ENCODE data around the gene ARHGAP26.

ARHGAP26 gene

DNA sequence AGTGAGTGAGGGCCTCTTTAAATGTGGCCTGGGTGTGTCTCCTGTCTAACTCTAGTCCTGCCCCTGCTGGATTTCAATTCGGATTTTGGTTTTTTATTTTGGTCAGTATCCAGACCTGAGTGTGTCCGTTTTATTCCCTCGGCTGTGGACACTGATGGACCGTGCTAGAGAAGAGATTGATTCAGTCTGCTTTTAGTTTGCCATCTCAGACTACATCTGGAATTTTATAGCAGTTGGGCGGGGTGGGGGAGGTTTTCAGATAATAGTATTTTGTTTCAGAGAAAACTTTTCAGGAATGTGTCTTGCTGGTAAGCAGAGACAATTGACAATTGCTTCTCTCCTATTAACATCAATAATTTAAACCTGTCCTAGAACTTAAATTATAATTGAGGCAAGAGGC is 308.1 kb downstream of the ARHGAP26 start:
- H3K9me3 ChIP-seq (ENCODE audit: insufficient read depth, low read length) = no peaks in the 10 kb centered on the region
- H3K4me1 ChIP-seq (ENCODE audit: insufficient read depth, insufficient read length) = peaks cover 5% of the 10 kb centered on the region
- no peak for DNase-seq (ENCODE audit: low read depth, low spot score)
- TF ChIP-seq SUZ12 (IDR thresholded peaks at IDR 0.05; ENCODE audit: extremely low read depth, insufficient read depth, insufficient read length) (no peak), YY1 (IDR thresholded peaks at IDR 0.05; ENCODE audit: insufficient read depth, insufficient read length) (no peak), ZNF274 (IDR thresholded peaks at IDR 0.05; ENCODE audit: low read depth, low read length) (no peak)
- no peak overlapping the region for H3K4me3 ChIP-seq (ENCODE audit: insufficient read length, low read depth)
- no peaks in the 10 kb centered on the region for H3K36me3 ChIP-seq (ENCODE audit: insufficient read depth, insufficient read length, low read length)
- H3K27me3 ChIP-seq (ENCODE audit: insufficient read depth, insufficient read length) = no peaks in the 10 kb centered on the region
- no peak overlapping the region for H3K9ac ChIP-seq (ENCODE audit: insufficient read length, low read depth)

DNA sequence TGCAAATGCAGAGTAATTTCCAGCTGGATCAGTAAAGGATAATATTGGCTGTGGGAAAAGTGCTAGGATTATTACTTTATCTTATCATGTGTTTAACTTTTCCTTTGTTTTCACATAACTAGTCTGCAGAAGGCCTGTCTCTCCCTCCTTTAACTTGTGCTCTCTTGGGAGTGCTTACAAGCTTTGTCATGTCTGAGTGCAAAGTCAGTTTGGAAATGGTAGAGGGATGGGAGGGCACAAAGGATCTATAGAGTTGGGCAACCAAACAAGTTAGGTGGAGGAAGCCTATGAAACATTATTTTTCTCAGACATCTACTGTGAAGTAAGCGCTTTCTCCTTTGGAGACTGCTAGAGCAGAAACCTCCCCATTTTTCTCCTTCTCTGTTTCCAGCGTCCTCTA is 308.8 kb downstream of the ARHGAP26 start:
- Histone ChIP-seq H3K4me1 (ENCODE audit: insufficient read depth, insufficient read length) (peaks cover 5% of the 10 kb centered on the region), H3K9ac (ENCODE audit: insufficient read length, low read depth) (no peak overlapping the region), H3K27me3 (ENCODE audit: insufficient read depth, insufficient read length) (no peaks in the 10 kb centered on the region), H3K4me3 (ENCODE audit: insufficient read length, low read depth) (no peak overlapping the region), H3K36me3 (ENCODE audit: insufficient read depth, insufficient read length, low read length) (no peaks in the 10 kb centered on the region), H3K9me3 (ENCODE audit: insufficient read depth, low read length) (no peaks in the 10 kb centered on the region)
- no peak for TF ChIP-seq SUZ12 (IDR thresholded peaks at IDR 0.05; ENCODE audit: extremely low read depth, insufficient read depth, insufficient read length)
- TF ChIP-seq ZNF274 (IDR thresholded peaks at IDR 0.05; ENCODE audit: low read depth, low read length) = no peak
- no peak for TF ChIP-seq YY1 (IDR thresholded peaks at IDR 0.05; ENCODE audit: insufficient read depth, insufficient read length)
- no peak for DNase-seq (ENCODE audit: low read depth, low spot score)

DNA sequence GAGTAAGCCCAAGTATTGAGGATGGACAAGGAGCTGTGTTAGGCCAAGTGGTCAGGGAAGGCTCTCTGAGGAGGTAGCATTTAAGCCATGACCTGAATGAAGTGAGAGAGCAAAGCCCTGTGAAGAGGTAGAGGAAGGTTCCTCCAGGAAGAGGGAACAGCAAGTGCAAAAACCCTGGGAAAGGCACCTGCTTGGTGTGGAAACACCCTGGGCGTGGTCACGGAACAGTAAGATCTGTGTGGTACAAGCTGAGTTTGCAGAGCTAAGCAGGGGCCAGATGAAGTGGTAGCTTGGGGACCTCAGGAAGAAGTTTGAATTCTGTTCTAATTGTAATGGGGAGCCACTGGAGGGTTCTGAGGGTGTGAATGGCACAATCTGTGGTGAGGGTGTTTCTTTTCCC is 310.2 kb downstream of the ARHGAP26 start:
- Histone ChIP-seq H3K9ac (ENCODE audit: insufficient read length, low read depth) (no peak overlapping the region), H3K27me3 (ENCODE audit: insufficient read depth, insufficient read length) (no peaks in the 10 kb centered on the region), H3K4me3 (ENCODE audit: insufficient read length, low read depth) (no peak overlapping the region), H3K9me3 (ENCODE audit: insufficient read depth, low read length) (no peaks in the 10 kb centered on the region), H3K36me3 (ENCODE audit: insufficient read depth, insufficient read length, low read length) (no peaks in the 10 kb centered on the region), H3K4me1 (ENCODE audit: insufficient read depth, insufficient read length) (peaks cover 5% of the 10 kb centered on the region)
- TF ChIP-seq SUZ12 (IDR thresholded peaks at IDR 0.05; ENCODE audit: extremely low read depth, insufficient read depth, insufficient read length) (no peak), ZNF274 (IDR thresholded peaks at IDR 0.05; ENCODE audit: low read depth, low read length) (no peak)
- DNase-seq (ENCODE audit: low read depth, low spot score) = no peak

DNA sequence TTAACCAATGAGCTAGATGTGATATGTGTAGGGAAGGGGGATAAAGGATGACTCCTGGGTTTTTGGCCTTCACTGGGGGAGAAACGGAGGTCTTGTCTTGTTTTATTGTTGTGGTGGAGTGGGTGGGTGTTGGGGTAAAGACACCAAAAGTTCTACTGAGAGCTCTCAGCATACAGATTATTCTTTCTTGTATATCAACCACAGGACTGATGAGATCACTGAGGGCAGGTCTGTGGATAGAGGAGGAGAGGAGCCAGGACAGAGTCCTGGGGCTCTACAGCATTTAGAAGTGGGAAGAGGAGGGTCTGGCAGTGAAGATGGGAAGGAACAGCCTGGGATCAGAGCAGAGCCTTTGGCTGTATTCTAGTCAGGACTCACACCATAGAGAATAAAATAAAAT is 310.8 kb downstream of the ARHGAP26 start:
- Histone ChIP-seq H3K9ac (ENCODE audit: insufficient read length, low read depth) (no peak overlapping the region), H3K4me3 (ENCODE audit: insufficient read length, low read depth) (no peak overlapping the region), H3K9me3 (ENCODE audit: insufficient read depth, low read length) (no peaks in the 10 kb centered on the region), H3K36me3 (ENCODE audit: insufficient read depth, insufficient read length, low read length) (no peaks in the 10 kb centered on the region), H3K4me1 (ENCODE audit: insufficient read depth, insufficient read length) (peaks cover 5% of the 10 kb centered on the region), H3K27me3 (ENCODE audit: insufficient read depth, insufficient read length) (no peaks in the 10 kb centered on the region)
- no peak for DNase-seq (ENCODE audit: low read depth, low spot score)
- TF ChIP-seq SUZ12 (IDR thresholded peaks at IDR 0.05; ENCODE audit: extremely low read depth, insufficient read depth, insufficient read length) (no peak), YY1 (IDR thresholded peaks at IDR 0.05; ENCODE audit: insufficient read depth, insufficient read length) (no peak), ZNF274 (IDR thresholded peaks at IDR 0.05; ENCODE audit: low read depth, low read length) (no peak)

DNA sequence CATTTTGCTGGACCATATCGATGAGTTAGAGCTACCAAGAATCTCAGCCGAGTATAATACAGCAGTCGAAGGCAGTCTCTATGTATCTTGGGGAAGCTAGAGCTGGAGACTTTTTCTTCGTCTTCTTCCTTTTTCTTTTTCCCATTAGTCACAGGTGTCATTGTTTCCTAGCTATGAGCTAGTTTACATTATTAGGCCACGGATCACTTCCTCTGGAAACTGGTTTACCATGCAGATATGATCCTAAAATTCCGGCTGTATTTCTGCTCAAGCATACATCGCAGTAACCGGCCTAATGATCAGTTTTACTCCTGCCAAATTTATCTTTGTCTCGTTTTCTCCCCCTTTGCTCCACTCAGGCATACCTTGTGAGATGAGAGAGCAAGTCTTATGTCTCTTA is 312.8 kb downstream of the ARHGAP26 start:
- Histone ChIP-seq H3K9me3 (ENCODE audit: insufficient read depth, low read length) (no peaks in the 10 kb centered on the region), H3K27me3 (ENCODE audit: insufficient read depth, insufficient read length) (no peaks in the 10 kb centered on the region), H3K36me3 (ENCODE audit: insufficient read depth, insufficient read length, low read length) (no peaks in the 10 kb centered on the region), H3K9ac (ENCODE audit: insufficient read length, low read depth) (no peak overlapping the region), H3K4me1 (ENCODE audit: insufficient read depth, insufficient read length) (no peaks in the 10 kb centered on the region), H3K4me3 (ENCODE audit: insufficient read length, low read depth) (no peak overlapping the region)
- no peak for DNase-seq (ENCODE audit: low read depth, low spot score)
- no peak for TF ChIP-seq ZNF274 (IDR thresholded peaks at IDR 0.05; ENCODE audit: low read depth, low read length)
- no peak for TF ChIP-seq YY1 (IDR thresholded peaks at IDR 0.05; ENCODE audit: insufficient read depth, insufficient read length)
- no peak for TF ChIP-seq SUZ12 (IDR thresholded peaks at IDR 0.05; ENCODE audit: extremely low read depth, insufficient read depth, insufficient read length)

DNA sequence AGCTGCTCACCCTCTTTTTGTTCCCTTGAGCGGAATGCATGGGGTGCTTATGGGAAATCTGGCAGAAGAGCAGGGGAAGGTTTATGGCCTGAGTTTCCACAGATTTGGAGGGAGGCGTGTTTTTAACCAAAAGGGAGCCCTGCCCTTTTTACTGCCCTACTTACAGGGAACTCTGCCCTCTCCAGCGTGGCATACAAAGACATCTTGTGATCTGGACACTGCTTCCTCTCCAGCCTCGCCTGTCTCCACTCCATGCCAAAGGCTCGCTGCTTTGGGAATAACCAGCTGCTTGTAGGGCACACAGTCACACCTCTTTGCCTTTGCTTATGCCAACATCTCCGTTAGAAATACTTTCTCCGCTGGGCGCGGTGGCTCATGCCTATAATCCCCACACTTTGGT is 314.2 kb downstream of the ARHGAP26 start:
- no peaks in the 10 kb centered on the region for H3K4me1 ChIP-seq (ENCODE audit: insufficient read depth, insufficient read length)
- no peak overlapping the region for H3K4me3 ChIP-seq (ENCODE audit: insufficient read length, low read depth)
- H3K9me3 ChIP-seq (ENCODE audit: insufficient read depth, low read length) = no peaks in the 10 kb centered on the region
- DNase-seq (ENCODE audit: low read depth, low spot score) = no peak
- no peaks in the 10 kb centered on the region for H3K36me3 ChIP-seq (ENCODE audit: insufficient read depth, insufficient read length, low read length)
- H3K27me3 ChIP-seq (ENCODE audit: insufficient read depth, insufficient read length) = no peaks in the 10 kb centered on the region
- no peak overlapping the region for H3K9ac ChIP-seq (ENCODE audit: insufficient read length, low read depth)
- TF ChIP-seq YY1 (IDR thresholded peaks at IDR 0.05; ENCODE audit: insufficient read depth, insufficient read length) = no peak
- no peak for TF ChIP-seq SUZ12 (IDR thresholded peaks at IDR 0.05; ENCODE audit: extremely low read depth, insufficient read depth, insufficient read length)
- no peak for TF ChIP-seq ZNF274 (IDR thresholded peaks at IDR 0.05; ENCODE audit: low read depth, low read length)

DNA sequence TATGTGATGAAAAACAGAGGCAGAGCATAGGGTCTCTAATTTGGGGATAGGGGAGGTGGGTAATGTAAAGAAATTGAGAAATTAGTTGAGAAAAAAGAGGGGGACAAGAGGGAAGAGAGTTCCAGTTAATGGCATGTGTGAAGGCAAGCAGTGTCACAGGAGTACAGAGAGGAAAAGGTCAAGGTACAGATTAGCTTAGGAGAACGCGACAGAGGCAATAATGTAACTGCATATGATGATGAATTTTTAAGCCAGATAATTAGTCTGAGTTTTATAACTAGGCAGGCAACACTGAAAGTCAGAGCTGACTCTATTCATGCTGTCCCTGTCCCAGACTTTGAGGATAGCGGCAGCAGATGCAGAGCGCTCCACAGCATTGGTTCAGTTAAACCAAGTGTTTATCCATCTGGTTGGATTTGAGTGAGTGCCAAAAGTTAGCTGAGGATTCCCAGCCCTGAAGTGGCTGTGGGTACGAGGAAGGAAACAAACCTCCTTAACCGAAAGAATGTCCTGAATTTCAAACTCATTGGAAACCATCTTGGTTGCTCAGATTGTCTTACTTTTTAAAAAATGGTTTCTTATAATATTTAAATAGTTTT is 315.2 kb downstream of the ARHGAP26 start:
- DNase-seq (ENCODE audit: low read depth, low spot score) = no peak
- no peak overlapping the region for H3K9ac ChIP-seq (ENCODE audit: insufficient read length, low read depth)
- no peaks in the 10 kb centered on the region for H3K4me1 ChIP-seq (ENCODE audit: insufficient read depth, insufficient read length)
- H3K27me3 ChIP-seq (ENCODE audit: insufficient read depth, insufficient read length) = no peaks in the 10 kb centered on the region
- TF ChIP-seq YY1 (IDR thresholded peaks at IDR 0.05; ENCODE audit: insufficient read depth, insufficient read length) = no peak
- no peaks in the 10 kb centered on the region for H3K9me3 ChIP-seq (ENCODE audit: insufficient read depth, low read length)
- no peaks in the 10 kb centered on the region for H3K36me3 ChIP-seq (ENCODE audit: insufficient read depth, insufficient read length, low read length)
- no peak overlapping the region for H3K4me3 ChIP-seq (ENCODE audit: insufficient read length, low read depth)

DNA sequence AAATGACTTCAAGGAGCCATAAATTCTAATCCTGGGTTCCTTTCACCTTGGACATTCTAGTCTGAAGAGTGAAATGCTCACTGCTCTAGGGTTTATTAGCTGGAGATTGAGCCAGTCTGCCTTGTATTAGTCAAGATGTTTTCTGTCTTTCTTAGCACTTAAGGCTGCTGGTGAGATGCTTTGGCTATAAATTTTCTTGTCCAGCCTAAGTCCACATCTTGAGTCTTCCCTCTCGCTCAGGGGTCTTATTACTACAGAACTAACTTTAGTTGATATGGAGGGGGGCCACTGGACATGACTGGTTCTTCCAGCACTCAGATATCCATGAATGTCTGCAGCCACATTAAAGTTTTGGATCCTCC is 316.4 kb downstream of the ARHGAP26 start:
- H3K27me3 ChIP-seq (ENCODE audit: insufficient read depth, insufficient read length) = no peaks in the 10 kb centered on the region
- H3K36me3 ChIP-seq (ENCODE audit: insufficient read depth, insufficient read length, low read length) = no peaks in the 10 kb centered on the region
- no peak for DNase-seq (ENCODE audit: low read depth, low spot score)
- TF ChIP-seq SUZ12 (IDR thresholded peaks at IDR 0.05; ENCODE audit: extremely low read depth, insufficient read depth, insufficient read length) (no peak), YY1 (IDR thresholded peaks at IDR 0.05; ENCODE audit: insufficient read depth, insufficient read length) (no peak), ZNF274 (IDR thresholded peaks at IDR 0.05; ENCODE audit: low read depth, low read length) (no peak)
- no peaks in the 10 kb centered on the region for H3K9me3 ChIP-seq (ENCODE audit: insufficient read depth, low read length)
- no peaks in the 10 kb centered on the region for H3K4me1 ChIP-seq (ENCODE audit: insufficient read depth, insufficient read length)
- no peak overlapping the region for H3K9ac ChIP-seq (ENCODE audit: insufficient read length, low read depth)
- H3K4me3 ChIP-seq (ENCODE audit: insufficient read length, low read depth) = no peak overlapping the region

Data from NT2/D1 (cell line).